Thyroid gland (tissue), 4 donors: Measurements from ENCODE around the gene STRIT1. TPM values are rescaled to one million over a fixed set of nuclear protein-coding genes. Genes with fewer than 3 reads are reported as not detected.

Source experiments
- DNase-seq, 2 donors: peaks; one replicate each; pipeline ENCODE4 v3.0.0-alpha.2; 2019
- H3K27ac ChIP-seq, 3 donors: fragments of 200-600 bp; sonication (generic); 1 replicate in 2 of 3; 2 replicates in 1 of 3; pipeline ENCODE4 v1.5.1; 2016 to 2019; ENCODE audit warnings: mild to moderate bottlenecking in 1 of 3, moderate library complexity in 1 of 3
- H3K27me3 ChIP-seq: fragments of 200-600 bp; sonication (generic); one replicate; pipeline ENCODE4 v1.5.1; 2019
- H3K36me3 ChIP-seq, 2 donors: fragments of 200-600 bp; sonication (generic); one replicate each; pipeline ENCODE4 v1.5.1; 2016 to 2019
- H3K4me1 ChIP-seq, 2 donors: fragments of 200-600 bp; sonication (generic); one replicate each; pipeline ENCODE4 v1.5.1; 2017 to 2019
- H3K4me3 ChIP-seq, 3 donors: fragments of 200-600 bp; sonication (generic); replicated peaks in 1 of 3; 1 replicate in 2 of 3; 2 replicates in 1 of 3; pipeline ENCODE4 v1.5.1; 2016; ENCODE audit warnings: mild to moderate bottlenecking in 1 of 3
- H3K9me3 ChIP-seq: fragments of 200-600 bp; sonication (generic); one replicate; pipeline ENCODE4 v1.5.1; 2017
- WGBS, 2 donors: methylation state at CpG; one replicate each; pipeline ENCODE4 v1.1.5; 2017; 5-methylcytosine and 5-hydroxymethylcytosine counted together
- intact Hi-C: fragments of 100-400 bp; cut with DNase I; formaldehyde crosslinking; loops from one replicate; pipeline ENCODE4 v1.15.1; 2023
- total RNA-seq, 4 donors: library from RNA; depleted of rRNA; stranded (reverse); fragments of >200 nt; gene quantifications; one replicate each; pipeline ENCODE4 v1.2.3, GENCODE V29; 2016
- TF ChIP-seq, protein P1 (sequence below), 6 experiments: fragments of 200-600 bp in 3 of 6; fragments of 450-650 bp in 3 of 6; sonication (generic) in 3 of 6; IDR thresholded peaks; one replicate each; pipeline ENCODE4 v1.5.1; 2016 to 2019; ENCODE audit warnings: antibody characterized with exemption in 6 of 6, mild to moderate bottlenecking in 2 of 6, inconsistent platforms in 1 of 6, moderate library complexity in 1 of 6

STRIT1 gene
- total RNA-seq, 4 donors from 2014 or later: not detected

DNA sequence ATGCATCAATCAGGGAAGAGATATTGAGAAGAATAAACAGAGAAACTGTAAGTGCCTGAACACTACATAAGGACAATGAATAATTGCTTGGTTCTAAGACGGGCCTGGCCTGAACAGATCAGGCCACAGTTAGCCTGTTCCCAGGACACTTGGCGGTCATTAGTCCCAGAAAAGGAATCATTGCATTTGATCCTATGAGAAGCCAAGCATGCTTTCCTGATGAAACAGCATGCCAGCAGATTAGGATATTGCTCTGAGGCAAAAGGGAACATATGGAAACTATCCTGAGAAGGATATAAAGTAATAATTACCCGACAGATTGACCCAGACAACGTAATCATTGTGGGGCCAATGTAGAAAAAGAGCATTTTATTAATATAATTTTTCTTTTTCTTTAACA is 51.9 kb downstream of the STRIT1 start:
- Histone ChIP-seq H3K27me3 (no peaks in the 10 kb centered on the region), H3K27ac (no peak overlapping the region), H3K9me3 (no peaks in the 10 kb centered on the region), H3K4me3 (no peak overlapping the region), H3K4me1 (no peaks in the 10 kb centered on the region), H3K36me3 (no peaks in the 10 kb centered on the region)
- intact Hi-C loops: no loop called here
- WGBS, 2 donors: 77 to 78% methylated on average over 4 of the region's 4 CpGs
- TF ChIP-seq, protein P1, sequence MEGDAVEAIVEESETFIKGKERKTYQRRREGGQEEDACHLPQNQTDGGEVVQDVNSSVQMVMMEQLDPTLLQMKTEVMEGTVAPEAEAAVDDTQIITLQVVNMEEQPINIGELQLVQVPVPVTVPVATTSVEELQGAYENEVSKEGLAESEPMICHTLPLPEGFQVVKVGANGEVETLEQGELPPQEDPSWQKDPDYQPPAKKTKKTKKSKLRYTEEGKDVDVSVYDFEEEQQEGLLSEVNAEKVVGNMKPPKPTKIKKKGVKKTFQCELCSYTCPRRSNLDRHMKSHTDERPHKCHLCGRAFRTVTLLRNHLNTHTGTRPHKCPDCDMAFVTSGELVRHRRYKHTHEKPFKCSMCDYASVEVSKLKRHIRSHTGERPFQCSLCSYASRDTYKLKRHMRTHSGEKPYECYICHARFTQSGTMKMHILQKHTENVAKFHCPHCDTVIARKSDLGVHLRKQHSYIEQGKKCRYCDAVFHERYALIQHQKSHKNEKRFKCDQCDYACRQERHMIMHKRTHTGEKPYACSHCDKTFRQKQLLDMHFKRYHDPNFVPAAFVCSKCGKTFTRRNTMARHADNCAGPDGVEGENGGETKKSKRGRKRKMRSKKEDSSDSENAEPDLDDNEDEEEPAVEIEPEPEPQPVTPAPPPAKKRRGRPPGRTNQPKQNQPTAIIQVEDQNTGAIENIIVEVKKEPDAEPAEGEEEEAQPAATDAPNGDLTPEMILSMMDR (IDR thresholded peaks at IDR 0.05): no peak
- DNase-seq: no peak

Other genes with a start within 250 kb of the STRIT1 start
- 1 to 10 TPM; 3.2 to 9.1 (median 5.9) TPM for gene MME, start 213.4 kb downstream of the STRIT1 start, total RNA-seq